NCI-H1092 treated with DMSO at 0.1 percent for 48 hours (cell line): ENCODE data around the gene CTSW.
"Not testable (repeated sequence)": the region's sequence is repeated elsewhere in the genome, so short reads cannot be mapped to it uniquely, and the experiment has no call there.

Experiments
- DNase-seq: peaks from one replicate; lab custom pipeline; 2025; lab: John Stamatoyannopoulos, UW

The CTSW gene

GRCh38 chr11:65885808-65886536 is 6.3 kb downstream of the CTSW start:
- DNase-seq, result no peak

DNA sequence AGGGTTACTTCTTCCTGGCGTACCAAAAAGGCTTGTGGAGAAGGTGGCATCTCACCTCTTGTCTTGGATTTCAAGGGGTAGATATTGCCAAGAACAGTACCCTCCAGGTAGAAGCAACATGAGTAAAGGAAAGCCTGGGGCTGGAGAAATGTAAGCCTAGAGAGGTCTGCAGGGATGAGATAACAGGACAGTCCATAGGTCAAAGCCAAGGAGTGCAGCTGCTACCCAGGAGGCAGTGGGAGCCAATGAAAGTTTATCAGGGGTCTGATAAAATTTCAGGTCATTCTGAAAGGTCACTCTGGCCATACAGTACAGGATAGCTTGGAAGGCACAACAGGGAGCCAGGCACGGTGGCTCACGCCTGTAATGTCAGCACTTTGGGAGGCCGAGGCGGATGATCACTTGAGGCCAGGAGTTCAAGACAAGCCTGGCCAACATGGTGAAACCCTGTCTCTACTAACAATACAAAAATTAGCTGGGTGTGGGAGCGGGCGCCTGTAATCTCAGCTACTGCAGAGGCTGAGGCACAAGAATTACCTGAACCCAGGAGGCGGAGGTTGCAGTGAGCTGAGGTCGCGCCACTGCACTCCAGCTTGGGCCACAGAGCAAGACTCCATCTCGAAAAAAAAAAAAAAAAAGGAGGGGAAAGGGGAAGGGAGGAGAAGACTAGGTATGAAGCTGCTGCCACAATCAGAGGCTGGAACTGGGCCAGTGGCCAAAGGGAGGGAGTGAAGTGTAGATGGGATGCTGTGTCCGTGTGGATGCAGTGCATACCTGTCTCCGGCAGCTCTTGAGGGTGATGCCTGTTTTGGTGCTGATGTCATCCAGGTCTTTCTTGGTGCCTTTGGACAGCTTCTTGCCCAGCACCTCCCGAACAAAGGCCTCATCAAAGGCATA is 7.4 kb downstream of the CTSW start:
- no peak for DNase-seq

GRCh38 chr11:65887723-65888162 is 8.1 kb downstream of the CTSW start:
- DNase-seq, result no peak

- DNase-seq, result peak; percentile 98
These were observed 8.7 kb downstream of the CTSW start, which contains the start of gene FIBP for GRCh38 chr11:65888163-65888814. Gene FIBP (minus strand): TSS chr11:65888471. CDS start chr11:65888418, 53 bp downstream.

GRCh38 chr11:65890324-65891218 is 10.9 kb downstream of the CTSW start, which contains the start of gene CCDC85B:
Gene CCDC85B (plus strand): TSS chr11:65890673. CDS start chr11:65890784, 111 bp downstream.
- peak; percentile 96 for DNase-seq

DNA sequence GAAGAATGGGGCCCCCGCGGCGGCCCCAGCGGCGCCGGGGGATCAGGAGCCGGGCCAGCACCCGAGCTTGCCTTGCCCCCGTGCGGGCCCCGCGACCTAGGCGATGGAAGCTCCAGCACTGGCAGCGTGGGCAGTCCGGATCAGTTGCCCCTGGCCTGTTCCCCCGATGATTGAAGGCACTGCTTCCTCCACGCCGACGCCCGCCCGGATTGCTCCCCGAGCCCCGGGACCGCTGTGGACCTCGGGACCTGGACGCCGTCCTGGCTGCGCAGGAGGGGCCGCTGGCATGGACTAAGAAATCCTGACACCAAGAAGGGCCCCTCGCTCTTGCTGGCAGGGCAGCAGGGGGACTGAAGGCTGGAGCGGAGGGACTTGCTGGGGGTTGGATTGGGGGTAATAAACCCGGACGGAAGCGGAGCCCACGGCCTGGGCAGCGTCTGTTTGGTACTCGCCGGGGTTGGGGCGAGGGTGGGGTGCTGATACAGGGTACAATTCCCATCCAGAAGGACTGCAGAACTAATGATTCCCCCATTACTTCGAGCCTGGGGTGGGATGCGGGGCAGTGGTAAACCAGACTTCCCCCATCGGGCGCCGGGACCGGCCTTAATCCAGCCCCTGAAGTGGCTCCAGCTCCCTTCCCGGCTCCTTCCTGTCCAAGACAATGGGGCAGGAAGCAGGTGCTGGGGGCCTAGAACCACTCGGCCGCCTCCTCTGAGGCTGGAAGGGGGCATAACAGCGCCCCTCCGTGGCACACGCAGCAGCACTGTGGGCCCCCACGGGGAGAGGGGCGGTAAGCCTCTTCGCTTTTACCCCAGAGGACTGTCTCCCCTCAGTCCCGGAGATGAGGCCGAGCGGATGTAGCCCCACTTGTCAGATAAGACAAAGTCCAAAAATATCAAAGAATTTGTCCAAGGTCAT is 11.8 kb downstream of the CTSW start:
- peak; percentile 31 for DNase-seq

DNA sequence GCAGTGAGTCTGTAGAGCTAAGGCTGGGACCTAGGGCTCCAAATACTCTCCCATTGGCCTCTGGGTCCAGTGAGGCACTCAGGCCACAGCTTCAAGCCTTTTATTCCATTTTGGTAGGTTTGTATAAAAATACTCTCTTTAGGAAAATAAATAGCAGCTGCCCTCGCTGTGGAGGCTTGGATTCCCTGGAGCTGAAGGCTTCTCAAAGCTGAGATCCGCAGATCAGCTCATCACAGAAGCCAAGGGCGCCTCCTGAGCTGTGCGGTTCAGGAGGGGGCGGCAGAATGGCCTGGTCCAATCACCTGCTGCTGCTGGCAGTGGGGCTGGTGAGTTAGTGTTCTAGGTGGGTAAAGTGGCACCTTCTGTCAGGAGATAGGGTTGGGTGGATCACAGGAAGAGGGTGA is 12.5 kb downstream of the CTSW start:
- not testable (repeated sequence) for DNase-seq

- no peak for DNase-seq
These were observed 13.2 kb downstream of the CTSW start for GRCh38 chr11:65892661-65893317.

DNA sequence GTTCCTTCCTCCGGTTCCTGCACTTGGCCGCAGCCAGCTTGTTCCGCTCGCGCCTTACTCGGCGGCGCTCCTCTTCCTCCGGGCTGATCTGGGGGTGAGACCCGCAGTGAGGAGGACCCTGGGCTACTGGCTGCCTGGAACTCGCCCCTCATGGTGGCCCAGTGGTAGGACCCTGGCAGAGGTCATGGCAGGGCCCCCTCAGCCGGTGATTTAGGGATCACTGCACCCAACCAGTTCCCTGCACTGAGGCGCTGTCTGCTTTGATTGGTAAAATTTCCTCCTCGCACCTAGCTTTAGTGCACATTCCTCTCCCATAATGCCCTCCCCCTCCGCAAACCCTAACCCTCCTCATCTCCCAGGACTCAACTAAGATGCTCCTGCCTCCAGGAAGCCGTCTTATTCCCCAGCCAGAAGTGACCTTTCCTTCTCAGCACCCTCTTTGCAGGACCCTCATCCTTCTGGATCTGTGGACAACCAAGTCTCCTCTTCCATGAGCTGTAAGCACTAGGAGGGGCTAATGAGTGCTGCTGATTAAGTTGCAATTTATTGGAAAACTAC is 14.5 kb downstream of the CTSW start:
- no peak for DNase-seq

GRCh38 chr11:65895482-65895981 is 15.9 kb downstream of the CTSW start:
- no peak for DNase-seq

- no peak for DNase-seq
These were observed 16.7 kb downstream of the CTSW start for GRCh38 chr11:65896034-65896999.

- DNase-seq, result no peak
These were observed 17.4 kb downstream of the CTSW start for GRCh38 chr11:65897020-65897471.

DNA sequence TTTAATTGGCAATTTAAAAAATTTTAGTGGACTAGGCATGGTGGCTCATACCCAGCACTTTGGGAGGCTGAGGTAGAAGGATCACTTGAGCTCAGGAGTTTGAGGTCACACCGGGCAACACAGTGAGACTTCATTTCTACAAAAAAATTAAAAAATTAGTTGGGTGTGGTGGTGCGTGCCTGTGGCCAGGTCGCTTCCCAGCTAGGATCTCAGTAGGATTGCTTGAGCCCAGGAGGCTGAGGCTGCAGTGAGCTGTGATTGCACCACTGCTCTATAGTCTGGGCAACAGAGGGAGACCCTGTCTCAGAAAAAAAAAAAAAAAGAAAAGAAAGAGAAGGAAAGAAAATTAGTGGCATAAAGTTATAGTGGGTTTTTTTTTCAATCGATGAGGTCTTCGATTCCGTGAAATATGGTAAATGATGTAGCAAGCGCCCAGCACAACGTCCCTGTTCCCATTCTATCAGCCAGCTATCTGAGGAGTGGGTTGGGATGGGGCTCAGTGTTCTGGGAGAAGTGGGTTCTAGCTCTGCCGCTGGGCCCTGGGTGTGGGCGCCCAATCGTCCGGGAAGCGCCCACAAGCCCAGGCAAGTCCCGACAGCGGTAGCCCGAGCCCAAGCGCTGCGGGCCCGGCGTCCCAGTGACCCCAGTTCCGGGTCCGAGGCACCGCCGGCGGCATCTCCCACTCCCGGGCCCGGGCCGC is 19.2 kb downstream of the CTSW start:
- no peak for DNase-seq

DNA sequence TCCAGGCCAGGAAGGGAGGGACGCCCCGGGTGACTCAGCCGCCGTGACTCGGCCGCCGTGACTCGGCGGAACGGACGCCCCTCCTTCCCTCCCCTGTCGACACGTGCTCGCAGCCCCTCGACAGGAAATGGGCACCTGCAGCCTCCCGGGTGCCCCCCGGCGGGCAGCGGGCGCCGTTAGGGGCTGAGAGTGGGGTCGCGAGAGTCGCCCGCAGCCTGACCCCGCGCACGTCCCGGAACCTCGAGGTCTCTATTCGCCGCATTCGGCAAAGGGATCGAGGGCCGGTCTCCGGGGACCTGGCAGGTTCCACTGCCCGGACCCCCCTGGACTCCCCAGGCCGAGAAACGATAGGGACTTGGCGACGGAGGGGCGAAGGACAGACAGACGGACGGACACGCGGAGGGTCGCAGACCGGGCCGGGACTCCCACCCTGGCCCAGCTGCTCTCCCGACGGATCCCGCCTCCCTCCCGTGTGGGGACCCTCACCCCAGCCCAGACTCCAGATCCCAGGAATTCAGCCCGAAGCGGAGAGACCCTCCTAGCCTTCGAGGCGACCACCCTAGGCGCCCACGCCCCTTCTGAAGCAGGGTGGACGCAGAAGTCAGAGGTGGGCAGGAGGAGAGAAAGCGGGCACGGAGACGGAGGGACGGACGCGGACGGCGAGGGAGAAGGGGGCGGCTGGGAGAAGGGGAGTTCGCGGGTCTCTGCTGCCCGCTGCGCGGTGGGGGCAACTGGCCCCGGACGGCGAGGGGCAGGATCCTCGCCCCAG is 19.9 kb downstream of the CTSW start:
- DNase-seq, result no peak

GRCh38 chr11:65900125-65900898 is 20.7 kb downstream of the CTSW start, which contains the start of gene FOSL1:
Gene FOSL1 (minus strand): TSS chr11:65900388. CDS start chr11:65900339, 49 bp downstream.
- no peak for DNase-seq

DNA sequence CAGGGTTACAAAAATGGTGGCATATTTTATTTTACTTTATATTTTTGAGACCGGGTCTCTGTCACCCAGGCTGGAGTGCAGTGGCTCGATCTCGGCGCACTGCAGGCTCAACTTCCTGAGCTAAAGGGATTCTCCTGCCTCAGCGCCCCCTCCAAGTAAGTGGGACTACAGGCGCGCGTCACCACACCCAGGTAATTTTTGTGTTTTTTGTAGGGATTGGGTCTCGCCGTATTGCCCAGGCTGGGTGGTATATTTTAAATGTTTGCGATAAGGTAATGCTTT is 21.2 kb downstream of the CTSW start:
- no peak for DNase-seq
